IPS-20b (cell line): ENCODE measurements around the gene UGDH.
"Not testable (repeated sequence)": the region's sequence is repeated elsewhere in the genome, so short reads cannot be mapped to it uniquely, and the experiment has no call there.

ENCODE experiments used
- H3K27ac ChIP-seq: one replicate; pipeline ENCODE4 v1.5.1; 2013; ENCODE audit warnings: low read length
- H3K27me3 ChIP-seq: 2 replicates; pipeline ENCODE4 v1.6.1; 2013; ENCODE audit warnings: mild to moderate bottlenecking, low read length, inconsistent platforms; ENCODE audit not compliant: insufficient read depth
- H3K36me3 ChIP-seq: 2 replicates; pipeline ENCODE4 v1.6.1; 2013; ENCODE audit warnings: low read depth, mild to moderate bottlenecking, inconsistent platforms, low read length, moderate library complexity; ENCODE audit not compliant: insufficient read depth
- H3K4me1 ChIP-seq: 2 replicates; pipeline ENCODE4 v1.6.1; 2013; ENCODE audit warnings: mild to moderate bottlenecking, control low read depth, inconsistent platforms, low read length, moderate library complexity; ENCODE audit not compliant: insufficient read depth
- H3K4me3 ChIP-seq: 2 replicates; pipeline ENCODE4 v1.5.1; 2013; ENCODE audit warnings: mild to moderate bottlenecking, low read length, inconsistent platforms
- H3K9ac ChIP-seq: 2 replicates; pipeline ENCODE4 v1.6.1; 2013; ENCODE audit warnings: low read depth, mild to moderate bottlenecking, inconsistent platforms, low read length, moderate library complexity
- H3K9me3 ChIP-seq: 2 replicates; pipeline ENCODE4 v1.6.1; 2013; ENCODE audit warnings: mild to moderate bottlenecking, low read depth, low read length, inconsistent platforms; ENCODE audit not compliant: insufficient read depth

UGDH gene

GRCh38 chr4:39548425-39549067 lies 21.3 kb upstream of the UGDH start:
- Histone ChIP-seq H3K27ac (no peak overlapping the region), H3K36me3 (no peaks in the 10 kb centered on the region; the same call in 1 of the 2 replicates)

GRCh38 chr4:39544580-39545315 lies 17.5 kb upstream of the UGDH start:
- no peak overlapping the region for H3K9ac ChIP-seq
- peaks cover 6% of the 10 kb centered on the region; the same call in 1 of the 2 replicates for H3K4me1 ChIP-seq
- H3K9me3 ChIP-seq, result no peaks in the 10 kb centered on the region
- no peak overlapping the region for H3K27ac ChIP-seq
- H3K36me3 ChIP-seq, result no peaks in the 10 kb centered on the region
- no peaks in the 10 kb centered on the region for H3K27me3 ChIP-seq
- H3K4me3 ChIP-seq, result no peak overlapping the region

More at GRCh38 chr4:39548425-39549067, 21.3 kb upstream of the UGDH start:
- H3K27me3 ChIP-seq, result no peaks in the 10 kb centered on the region
- H3K4me3 ChIP-seq, result no peak overlapping the region
- no peak overlapping the region for H3K9ac ChIP-seq
- no peaks in the 10 kb centered on the region for H3K9me3 ChIP-seq
- H3K4me1 ChIP-seq, result peaks cover 3% of the 10 kb centered on the region; the same call in 1 of the 2 replicates

GRCh38 chr4:39544080-39544479 lies 16.8 kb upstream of the UGDH start:
- not testable (repeated sequence) for H3K27me3 ChIP-seq, H3K4me1 ChIP-seq, H3K27ac ChIP-seq, H3K4me3 ChIP-seq, H3K9ac ChIP-seq, H3K9me3 ChIP-seq, H3K36me3 ChIP-seq

- Histone ChIP-seq H3K4me1 (peaks cover 6% of the 10 kb centered on the region; the same call in 1 of the 2 replicates), H3K4me3 (no peak overlapping the region), H3K36me3 (no peaks in the 10 kb centered on the region), H3K9ac (no peak overlapping the region), H3K27ac (no peak overlapping the region), H3K9me3 (no peaks in the 10 kb centered on the region), H3K27me3 (no peaks in the 10 kb centered on the region)
Observed at GRCh38 chr4:39543034-39543433, 15.8 kb upstream of the UGDH start.

- no peaks in the 10 kb centered on the region for H3K27me3 ChIP-seq
- H3K36me3 ChIP-seq, result no peaks in the 10 kb centered on the region
- no peak overlapping the region for H3K9ac ChIP-seq
- no peak overlapping the region for H3K27ac ChIP-seq
- H3K9me3 ChIP-seq, result no peaks in the 10 kb centered on the region
- H3K4me1 ChIP-seq, result peaks cover 6% of the 10 kb centered on the region; the same call in 1 of the 2 replicates
- H3K4me3 ChIP-seq, result no peak overlapping the region
Observed at GRCh38 chr4:39542611-39543012, 15.4 kb upstream of the UGDH start.

GRCh38 chr4:39541987-39542610 lies 14.9 kb upstream of the UGDH start:
- no peak overlapping the region for H3K4me3 ChIP-seq
- no peak overlapping the region for H3K27ac ChIP-seq
- no peaks in the 10 kb centered on the region for H3K27me3 ChIP-seq
- no peaks in the 10 kb centered on the region for H3K9me3 ChIP-seq
- 0 out of 2 replicates have a peak overlapping the region, but pooled peaks have one; percentile 16 for H3K9ac ChIP-seq
- H3K36me3 ChIP-seq, result no peaks in the 10 kb centered on the region
- peaks cover 6% of the 10 kb centered on the region; the same call in 1 of the 2 replicates for H3K4me1 ChIP-seq

GRCh38 chr4:39539089-39539611 lies 11.9 kb upstream of the UGDH start:
- no peak overlapping the region for H3K4me3 ChIP-seq
- H3K9ac ChIP-seq, result no peak overlapping the region

GRCh38 chr4:39533541-39533940 lies 6.3 kb upstream of the UGDH start:
- H3K36me3 ChIP-seq, result peaks cover 51% of the 10 kb centered on the region
- no peak overlapping the region for H3K9ac ChIP-seq
- H3K27me3 ChIP-seq, result no peaks in the 10 kb centered on the region
- 0 out of 2 replicates have a peak, but pooled peaks cover under 1% of the 10 kb centered on the region for H3K4me1 ChIP-seq
- no peak overlapping the region for H3K27ac ChIP-seq
- H3K9me3 ChIP-seq, result peaks cover 39% of the 10 kb centered on the region
- H3K4me3 ChIP-seq, result no peak overlapping the region

More at GRCh38 chr4:39539089-39539611, 11.9 kb upstream of the UGDH start:
- H3K9me3 ChIP-seq, result no peaks in the 10 kb centered on the region
- H3K36me3 ChIP-seq, result 0 out of 2 replicates have a peak, but pooled peaks cover 9% of the 10 kb centered on the region
- peaks cover 6% of the 10 kb centered on the region; the same call in 1 of the 2 replicates for H3K4me1 ChIP-seq
- H3K27me3 ChIP-seq, result no peaks in the 10 kb centered on the region
- H3K27ac ChIP-seq, result no peak overlapping the region

- not testable (repeated sequence) for H3K27ac ChIP-seq, H3K27me3 ChIP-seq, H3K4me3 ChIP-seq, H3K4me1 ChIP-seq, H3K9ac ChIP-seq
- H3K9me3 ChIP-seq, result peaks cover 39% of the 10 kb centered on the region
- peaks cover 51% of the 10 kb centered on the region for H3K36me3 ChIP-seq
Observed at GRCh38 chr4:39532237-39532636, 5.0 kb upstream of the UGDH start.

GRCh38 chr4:39530682-39531081 lies 3.4 kb upstream of the UGDH start:
- H3K4me1 ChIP-seq, result peaks cover 3% of the 10 kb centered on the region; the same call in 1 of the 2 replicates
- peaks cover 46% of the 10 kb centered on the region for H3K36me3 ChIP-seq
- no peak overlapping the region for H3K9ac ChIP-seq
- peaks cover 39% of the 10 kb centered on the region for H3K9me3 ChIP-seq
- no peaks in the 10 kb centered on the region for H3K27me3 ChIP-seq
- H3K4me3 ChIP-seq, result no peak overlapping the region
- no peak overlapping the region for H3K27ac ChIP-seq

GRCh38 chr4:39529534-39529933 lies 2.3 kb upstream of the UGDH start:
- Histone ChIP-seq H3K4me3 (no peak overlapping the region), H3K4me1 (peaks cover 3% of the 10 kb centered on the region; the same call in 1 of the 2 replicates), H3K27me3 (no peaks in the 10 kb centered on the region), H3K27ac (no peak overlapping the region), H3K9ac (no peak overlapping the region), H3K36me3 (peaks cover 49% of the 10 kb centered on the region), H3K9me3 (peaks cover 39% of the 10 kb centered on the region)
